Activated T-cell treated with anti-CD3 and anti-CD28 coated beads for 4 hours (primary cell): ENCODE data around the gene PUS1.

Experiments
- DNase-seq: peaks from one replicate; pipeline ENCODE4 v3.0.0-alpha.2; 2020

PUS1 gene

GRCh38 chr12:131917139-131917710 lies 11.9 kb upstream of the PUS1 start:
- no peak for DNase-seq

- no peak for DNase-seq
These were observed 11.3 kb upstream of the PUS1 start for GRCh38 chr12:131917711-131918306.

GRCh38 chr12:131918311-131919050 lies 10.6 kb upstream of the PUS1 start:
- DNase-seq: no peak

GRCh38 chr12:131919051-131919347 lies 10.1 kb upstream of the PUS1 start:
- no peak for DNase-seq

- DNase-seq: no peak
These were observed 9.5 kb upstream of the PUS1 start for GRCh38 chr12:131919366-131920156.

- DNase-seq: no peak
These were observed 8.9 kb upstream of the PUS1 start for GRCh38 chr12:131920157-131920508.

- DNase-seq: no peak
These were observed 7.9 kb upstream of the PUS1 start for GRCh38 chr12:131920902-131921840.

GRCh38 chr12:131921866-131922769 lies 7.0 kb upstream of the PUS1 start:
- no peak for DNase-seq

GRCh38 chr12:131922772-131923171 lies 6.3 kb upstream of the PUS1 start:
- no peak for DNase-seq

GRCh38 chr12:131923260-131923659 lies 5.8 kb upstream of the PUS1 start:
- DNase-seq: no peak

GRCh38 chr12:131927110-131928079 lies 1.7 kb upstream of the PUS1 start:
- DNase-seq: no peak

- DNase-seq: no peak
These were observed 881 bp upstream of the PUS1 start for GRCh38 chr12:131928080-131928710.

- peak; percentile 18 for DNase-seq
These were observed 743 bp downstream of the PUS1 start for GRCh38 chr12:131929581-131930456.

GRCh38 chr12:131930510-131930909 lies 1.4 kb downstream of the PUS1 start:
- no peak for DNase-seq

- no peak for DNase-seq
These were observed 4.3 kb downstream of the PUS1 start for GRCh38 chr12:131933387-131933786.

GRCh38 chr12:131934535-131934934 lies 5.5 kb downstream of the PUS1 start:
- DNase-seq: no peak

- no peak for DNase-seq
These were observed 9.0 kb downstream of the PUS1 start for GRCh38 chr12:131938082-131938481.

- no peak for DNase-seq
These were observed 9.9 kb downstream of the PUS1 start for GRCh38 chr12:131939007-131939406.

- no peak for DNase-seq
These were observed 11.1 kb downstream of the PUS1 start for GRCh38 chr12:131940141-131940547.
